Activated CD8-positive, alpha-beta T cell treated with anti-CD3 and anti-CD28 coated beads for 36 hours (primary cell): ENCODE data around the gene ASB13. TPM values are rescaled to one million over a fixed set of nuclear protein-coding genes. Genes with fewer than 3 reads are reported as not detected.

ENCODE experiments used
- ATAC-seq: fragments of 200-7000 bp; cut with Tn5 transposase; one replicate; pipeline ENCODE4 v1.10.0; 2021; ENCODE audit warnings: mild to moderate bottlenecking, moderate library complexity
- CTCF ChIA-PET: fragments of 350-600 bp; sonication (Branson Sonifier 250); formaldehyde crosslinking; loops from one replicate; lab custom pipeline; 2021; ENCODE audit warnings: antibody characterized with exemption; lab: Charles Lee
- POLR2A ChIA-PET: fragments of 350-600 bp; sonication (Branson Sonifier 250); formaldehyde crosslinking; loops from one replicate; lab custom pipeline; 2021; ENCODE audit warnings: antibody characterized with exemption; lab: Charles Lee
- DNase-seq: peaks from one replicate; pipeline ENCODE4 v3.0.0-alpha.2; 2020
- H3K27ac Mint-ChIP-seq: one replicate; pipeline ENCODE4 v1.8.0; 2021; ENCODE audit warnings: mild to moderate bottlenecking, mixed read lengths
- H3K27me3 Mint-ChIP-seq: one replicate; pipeline ENCODE4 v1.8.0; 2021; ENCODE audit warnings: mixed read lengths
- H3K36me3 Mint-ChIP-seq: one replicate; pipeline ENCODE4 v1.8.0; 2021; ENCODE audit warnings: low read depth, mixed read lengths
- H3K4me1 Mint-ChIP-seq: one replicate; pipeline ENCODE4 v1.8.0; 2021; ENCODE audit warnings: low read depth, mixed read lengths
- H3K4me3 Mint-ChIP-seq: one replicate; pipeline ENCODE4 v1.8.0; 2021; ENCODE audit warnings: mild to moderate bottlenecking, moderate library complexity, mixed read lengths
- H3K9me3 Mint-ChIP-seq: one replicate; pipeline ENCODE4 v1.8.0; 2021; ENCODE audit warnings: mixed read lengths
- CTCF ChIP-seq: fragments of 200-600 bp; IDR thresholded peaks from one replicate; pipeline ENCODE4 v1.8.0; 2022; ENCODE audit warnings: antibody characterized with exemption, mild to moderate bottlenecking
- intact Hi-C: fragments of 100-400 bp; cut with micrococcal nuclease; formaldehyde crosslinking; loops from one replicate; pipeline ENCODE4 v1.10.0; 2022
- total RNA-seq, 2 experiments: library from RNA; stranded (reverse); gene quantifications; one replicate each; pipeline ENCODE4 v1.2.3, GENCODE V29; 2021

Gene ASB13
- total RNA-seq, 2 experiments from 2014 or later: 8.9 to 9.2 TPM

GRCh38 chr10:5662708-5663579, 3.5 kb downstream of the ASB13 start:
- POLR2A ChIA-PET: no interaction called here

GRCh38 chr10:5661043-5661442, 5.4 kb downstream of the ASB13 start:
- no peak for TF ChIP-seq CTCF
- H3K9me3 Mint-ChIP-seq: no peaks in the 10 kb centered on the region
- H3K4me3 Mint-ChIP-seq: no peak overlapping the region
- H3K4me1 Mint-ChIP-seq: peaks cover 31% of the 10 kb centered on the region
- POLR2A ChIA-PET: no interaction called here
- no peaks in the 10 kb centered on the region for H3K27me3 Mint-ChIP-seq
- H3K36me3 Mint-ChIP-seq: no peaks in the 10 kb centered on the region
- CTCF ChIA-PET: interaction anchor here (0.8 to 1.0 kb wide), 2 partner anchors 9 to 31 kb away, joined by 3 read pairs; no protein-coding TSS in a partner anchor
- ATAC-seq (no peak), DNase-seq (no peak)
- intact Hi-C loops: no loop called here
- H3K27ac Mint-ChIP-seq: no peak overlapping the region

More at GRCh38 chr10:5662708-5663579, 3.5 kb downstream of the ASB13 start:
- ATAC-seq (no peak), DNase-seq (no peak)
- intact Hi-C loops: no loop called here
- TF ChIP-seq CTCF: no peak
- Mint-ChIP-seq H3K36me3 (no peaks in the 10 kb centered on the region), H3K9me3 (no peaks in the 10 kb centered on the region), H3K4me3 (no peak overlapping the region), H3K27ac (no peak overlapping the region), H3K27me3 (peaks cover 4% of the 10 kb centered on the region), H3K4me1 (peaks cover 26% of the 10 kb centered on the region)
- CTCF ChIA-PET: interaction anchor here (1.5 kb wide), 1 partner anchor 40 kb away, joined by 3 read pairs; no protein-coding TSS in a partner anchor

GRCh38 chr10:5659702-5660528, 6.5 kb downstream of the ASB13 start:
- no peak for TF ChIP-seq CTCF
- peak; percentile 78 for ATAC-seq

GRCh38 chr10:5658871-5659618, 7.3 kb downstream of the ASB13 start:
- ATAC-seq: no peak
- no peak for DNase-seq
- intact Hi-C loops: no loop called here
- H3K9me3 Mint-ChIP-seq: no peaks in the 10 kb centered on the region
- TF ChIP-seq CTCF: no peak
- H3K27ac Mint-ChIP-seq: no peak overlapping the region
- no peak overlapping the region for H3K4me3 Mint-ChIP-seq
- no peaks in the 10 kb centered on the region for H3K27me3 Mint-ChIP-seq
- H3K4me1 Mint-ChIP-seq: peaks cover 41% of the 10 kb centered on the region
- H3K36me3 Mint-ChIP-seq: no peaks in the 10 kb centered on the region
- ChIA-PET CTCF (no interaction called here), POLR2A (no interaction called here)

More at GRCh38 chr10:5659702-5660528, 6.5 kb downstream of the ASB13 start:
- no peaks in the 10 kb centered on the region for H3K9me3 Mint-ChIP-seq
- no peaks in the 10 kb centered on the region for H3K27me3 Mint-ChIP-seq
- peaks cover 37% of the 10 kb centered on the region for H3K4me1 Mint-ChIP-seq
- peak; percentile 40 for DNase-seq
- CTCF ChIA-PET: interaction anchor here (1.0 kb wide), 1 partner anchor 37 kb away, joined by 3 read pairs; no protein-coding TSS in a partner anchor
- POLR2A ChIA-PET: no interaction called here
- intact Hi-C loops: no loop called here
- no peak overlapping the region for H3K27ac Mint-ChIP-seq
- H3K36me3 Mint-ChIP-seq: no peaks in the 10 kb centered on the region
- no peak overlapping the region for H3K4me3 Mint-ChIP-seq
